Measurements from ENCODE around the gene TMPRSS9.

- TF ChIP-seq HDAC2 (CRISPR knock-in tag; IDR thresholded peaks at IDR 0.05) (no peak), CSRNP2 (CRISPR knock-in tag; conservative IDR thresholded peaks at IDR 0.05; ENCODE audit: low read depth) (no peak), CTCF (CRISPR knock-in tag; IDR thresholded peaks at IDR 0.05) (no peak), PHF8 (CRISPR knock-in tag; IDR thresholded peaks at IDR 0.05) (no peak), HMG20B (CRISPR knock-in tag; conservative IDR thresholded peaks at IDR 0.05) (no peak), YY1 (IDR thresholded peaks at IDR 0.05; ENCODE audit: insufficient read depth, insufficient replicate concordance, low read depth, low read length) (no peak), SNAPC4 (CRISPR knock-in tag; IDR thresholded peaks at IDR 0.05) (no peak), SP1 (IDR thresholded peaks at IDR 0.05) (no peak), SP1 (CRISPR knock-in tag; IDR thresholded peaks at IDR 0.05) (no peak), BCL3 (CRISPR knock-in tag; IDR thresholded peaks at IDR 0.05) (no peak), CENPBD1 (CRISPR knock-in tag; IDR thresholded peaks at IDR 0.05; ENCODE audit: borderline replicate concordance, low read depth) (no peak)
These were observed 36.4 kb upstream of the TMPRSS9 start for GRCh38 chr19:2323707-2324106.
